Measurements from ENCODE around the gene NTNG1.

NTNG1 gene

GRCh38 chr1:107524301-107524700 lies 383.5 kb downstream of the NTNG1 start:
- no peak for FAIRE-seq

GRCh38 chr1:107525145-107525544 lies 384.3 kb downstream of the NTNG1 start:
- FAIRE-seq: no peak

GRCh38 chr1:107525961-107526360 lies 385.1 kb downstream of the NTNG1 start:
- no peak for FAIRE-seq

- FAIRE-seq: no peak
Measured at GRCh38 chr1:107526524-107527198, 385.8 kb downstream of the NTNG1 start.

GRCh38 chr1:107529511-107530149 lies 388.8 kb downstream of the NTNG1 start:
- FAIRE-seq: no peak

- FAIRE-seq: no peak
Measured at GRCh38 chr1:107530543-107530942, 389.7 kb downstream of the NTNG1 start.

GRCh38 chr1:107531065-107531908 lies 390.4 kb downstream of the NTNG1 start:
- no peak for FAIRE-seq

- no peak for FAIRE-seq
Measured at GRCh38 chr1:107532318-107532717, 391.5 kb downstream of the NTNG1 start.

Measured in endometrium (tissue), 2 donors.